SHP77 treated with DMSO at 0.1 percent for 48 hours (cell line): Measurements from ENCODE around the gene WASHC2C.
"Not testable (repeated sequence)": the region's sequence is repeated elsewhere in the genome, so short reads cannot be mapped to it uniquely, and the experiment has no call there.

Source experiments
- DNase-seq: peaks from one replicate; lab custom pipeline; 2025; lab: John Stamatoyannopoulos, UW

WASHC2C gene

GRCh38 chr10:45771757-45772461 lies 44.8 kb downstream of the WASHC2C start:
- DNase-seq, result not testable (repeated sequence)

GRCh38 chr10:45786217-45786616 lies 59.2 kb downstream of the WASHC2C start:
- not testable (repeated sequence) for DNase-seq

- DNase-seq, result not testable (repeated sequence)
These were observed 60.2 kb downstream of the WASHC2C start for GRCh38 chr10:45787212-45787741.

- DNase-seq, result not testable (repeated sequence)
These were observed 62.9 kb downstream of the WASHC2C start for GRCh38 chr10:45789991-45790390.

GRCh38 chr10:45790694-45791426 lies 63.8 kb downstream of the WASHC2C start:
- DNase-seq, result not testable (repeated sequence)

GRCh38 chr10:45794761-45795160 lies 67.7 kb downstream of the WASHC2C start:
- DNase-seq, result not testable (repeated sequence)

GRCh38 chr10:45803060-45804010 lies 76.3 kb downstream of the WASHC2C start:
- DNase-seq, result not testable (repeated sequence)

- DNase-seq, result not testable (repeated sequence)
These were observed 77.9 kb downstream of the WASHC2C start for GRCh38 chr10:45804996-45805395.

GRCh38 chr10:45809837-45810236 lies 82.8 kb downstream of the WASHC2C start:
- no peak for DNase-seq

- no peak for DNase-seq
These were observed 84.0 kb downstream of the WASHC2C start for GRCh38 chr10:45811075-45811474.

- not testable (repeated sequence) for DNase-seq
These were observed 85.9 kb downstream of the WASHC2C start for GRCh38 chr10:45812959-45813358.

- not testable (repeated sequence) for DNase-seq
These were observed 87.1 kb downstream of the WASHC2C start for GRCh38 chr10:45814146-45814545.

GRCh38 chr10:45817130-45817859 lies 90.2 kb downstream of the WASHC2C start:
- no peak for DNase-seq

- no peak for DNase-seq
These were observed 90.8 kb downstream of the WASHC2C start for GRCh38 chr10:45817912-45818311.

- DNase-seq, result no peak
These were observed 92.5 kb downstream of the WASHC2C start for GRCh38 chr10:45819552-45819951.

- not testable (repeated sequence) for DNase-seq
These were observed 93.2 kb downstream of the WASHC2C start for GRCh38 chr10:45820107-45820830.

- DNase-seq, result not testable (repeated sequence)
These were observed 95.9 kb downstream of the WASHC2C start for GRCh38 chr10:45822918-45823317.
